Stomach (tissue), 9 donors: ENCODE measurements around the gene NUDT5. TPM values are rescaled to one million over a fixed set of nuclear protein-coding genes. Genes with fewer than 3 reads are reported as not detected.
A peak's percentile ranks its signal among the peaks of the same experiment; 100 is the strongest.
"Not testable (repeated sequence)": the region's sequence is repeated elsewhere in the genome, so short reads cannot be mapped to it uniquely, and the experiment has no call there.

Source experiments
- DNase-seq, 2 donors: peaks; one replicate each; pipeline versions ENCODE4 v3.0.0 to v3.0.0-alpha.2; 2013 to 2019
- H3K27ac ChIP-seq, 5 donors: fragments of 200-600 bp in 4 of 5; sonication (generic) in 4 of 5; one replicate each; pipeline ENCODE4 v1.5.1; 2013 to 2019; ENCODE audit warnings: mild to moderate bottlenecking in 1 of 5, moderate library complexity in 1 of 5
- H3K27me3 ChIP-seq, 3 donors: fragments of 200-600 bp; sonication (generic); one replicate each; pipeline ENCODE4 v1.5.1; 2017 to 2019; ENCODE audit warnings: mixed run types in 1 of 3
- H3K36me3 ChIP-seq, 4 donors: fragments of 200-600 bp; sonication (generic); 1 replicate in 3 of 4; 2 replicates in 1 of 4; pipeline ENCODE4 v1.5.1; 2016 to 2019
- H3K4me1 ChIP-seq, 4 donors: fragments of 200-600 bp; sonication (generic); one replicate each; pipeline ENCODE4 v1.5.1; 2016 to 2019
- H3K4me3 ChIP-seq, 4 donors: fragments of 200-600 bp; sonication (generic) in 3 of 4; one replicate each; pipeline ENCODE4 v1.5.1; 2016 to 2019; ENCODE audit warnings: mild to moderate bottlenecking in 1 of 4
- H3K9me3 ChIP-seq, 4 donors: fragments of 200-600 bp; sonication (generic); one replicate each; pipeline ENCODE4 v1.5.1; 2016 to 2019
- EP300 ChIP-seq: sonication (generic); formaldehyde crosslinking; IDR thresholded peaks from one replicate; pipeline ENCODE4 v1.6.1; 2017; ENCODE audit warnings: antibody characterized with exemption
- POLR2A ChIP-seq, 4 donors: fragments of 450-650 bp; IDR thresholded peaks; one replicate each; pipeline ENCODE4 v1.6.1; 2016; ENCODE audit warnings: antibody characterized with exemption in 4 of 4, control low read depth in 2 of 4, mild to moderate bottlenecking in 1 of 4, moderate library complexity in 1 of 4
- POLR2AphosphoS5 ChIP-seq, 3 donors: sonication (generic); formaldehyde crosslinking; IDR thresholded peaks; one replicate each; pipeline ENCODE4 v1.6.1; 2016; ENCODE audit warnings: antibody characterized with exemption in 3 of 3
- WGBS, 5 donors: extraction: QIAGEN DNeasy Blood & Tissue Kit in 3 of 5; methylation state at CpG; one replicate each; pipeline versions ENCODE4 v1.1.5 to v1.1.7; 2013 to 2018; 5-methylcytosine and 5-hydroxymethylcytosine counted together
- intact Hi-C: fragments of 100-400 bp; cut with DNase I; formaldehyde crosslinking; loops from one replicate; pipeline ENCODE4 v1.15.1; 2023; ENCODE audit warnings: low total_unique reads
- polyA plus RNA-seq, 3 donors: library from polyadenylated mRNA; stranded (reverse); fragments of 200-250 nt; gene quantifications; one replicate each; pipeline ENCODE4 v1.2.3, GENCODE V29; 2013
- total RNA-seq, 5 donors: library from RNA; depleted of rRNA; stranded (reverse); fragments of >200 nt; gene quantifications; one replicate each; pipeline versions ENCODE4 v1.1.0 to v1.2.3, GENCODE V29; 2014 to 2016
- TF ChIP-seq, protein P1 (sequence below), 7 experiments: fragments of 450-650 bp in 4 of 7; fragments of 200-600 bp in 3 of 7; sonication (generic) in 3 of 7; IDR thresholded peaks; one replicate each; pipeline ENCODE4 v1.5.1; 2016 to 2019; ENCODE audit warnings: antibody characterized with exemption in 7 of 7, control low read depth in 2 of 7, mild to moderate bottlenecking in 1 of 7
- donor health status: healthy with polysubstance abuse.
- donor health status: Bipolar disorder and iron deficiency.
- donor health status: healthy.

Gene NUDT5
- total and polyA plus RNA-seq, 8 donors, result 21.4 to 49.4 (median 38.7) TPM

- no peak overlapping the region for H3K4me3 ChIP-seq
- DNase-seq, result no peak
- peaks cover 0 to 35% (median 13%) of the 10 kb centered on the region in 4 donors for H3K4me1 ChIP-seq
- H3K36me3 ChIP-seq, result peaks cover 17 to 72% (median 68%) of the 10 kb centered on the region in 4 donors
- intact Hi-C loops, result no loop called here
- TF ChIP-seq, protein P1, sequence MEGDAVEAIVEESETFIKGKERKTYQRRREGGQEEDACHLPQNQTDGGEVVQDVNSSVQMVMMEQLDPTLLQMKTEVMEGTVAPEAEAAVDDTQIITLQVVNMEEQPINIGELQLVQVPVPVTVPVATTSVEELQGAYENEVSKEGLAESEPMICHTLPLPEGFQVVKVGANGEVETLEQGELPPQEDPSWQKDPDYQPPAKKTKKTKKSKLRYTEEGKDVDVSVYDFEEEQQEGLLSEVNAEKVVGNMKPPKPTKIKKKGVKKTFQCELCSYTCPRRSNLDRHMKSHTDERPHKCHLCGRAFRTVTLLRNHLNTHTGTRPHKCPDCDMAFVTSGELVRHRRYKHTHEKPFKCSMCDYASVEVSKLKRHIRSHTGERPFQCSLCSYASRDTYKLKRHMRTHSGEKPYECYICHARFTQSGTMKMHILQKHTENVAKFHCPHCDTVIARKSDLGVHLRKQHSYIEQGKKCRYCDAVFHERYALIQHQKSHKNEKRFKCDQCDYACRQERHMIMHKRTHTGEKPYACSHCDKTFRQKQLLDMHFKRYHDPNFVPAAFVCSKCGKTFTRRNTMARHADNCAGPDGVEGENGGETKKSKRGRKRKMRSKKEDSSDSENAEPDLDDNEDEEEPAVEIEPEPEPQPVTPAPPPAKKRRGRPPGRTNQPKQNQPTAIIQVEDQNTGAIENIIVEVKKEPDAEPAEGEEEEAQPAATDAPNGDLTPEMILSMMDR (IDR thresholded peaks at IDR 0.05), result no peak
- TF ChIP-seq POLR2A (IDR thresholded peaks at IDR 0.05), result no peak
- TF ChIP-seq POLR2AphosphoS5 (IDR thresholded peaks at IDR 0.05), result no peak
- no peak for TF ChIP-seq EP300
- no peaks in the 10 kb centered on the region for H3K27me3 ChIP-seq
- H3K27ac ChIP-seq, result no peak overlapping the region
- no peaks in the 10 kb centered on the region for H3K9me3 ChIP-seq
- 91 to 95% (median 94%) methylated on average over 8 of the region's 8 CpGs for WGBS, 5 donors
Measured at GRCh38 chr10:12238821-12239220, 43.1 kb upstream of the NUDT5 start.

GRCh38 chr10:12237265-12238220, 41.9 kb upstream of the NUDT5 start:
- Histone ChIP-seq H3K4me1 (peaks cover 0 to 35% (median 13%) of the 10 kb centered on the region in 4 donors), H3K4me3 (no peak overlapping the region), H3K36me3 (peaks cover 17 to 82% (median 72%) of the 10 kb centered on the region in 4 donors), H3K27me3 (no peaks in the 10 kb centered on the region), H3K9me3 (no peaks in the 10 kb centered on the region), H3K27ac (no peak overlapping the region)
- no peak for DNase-seq
- WGBS, 5 donors, result 90 to 97% (median 93%) methylated on average over 13 of the region's 13 CpGs
- TF ChIP-seq, protein P1 (IDR thresholded peaks at IDR 0.05), result no peak
- TF ChIP-seq POLR2AphosphoS5 (IDR thresholded peaks at IDR 0.05), result no peak
- TF ChIP-seq POLR2A (IDR thresholded peaks at IDR 0.05), result no peak
- no peak for TF ChIP-seq EP300
- intact Hi-C loops, result no loop called here

- H3K36me3 ChIP-seq, result peaks cover 22 to 97% (median 88%) of the 10 kb centered on the region in 4 donors
- TF ChIP-seq EP300 (no peak), POLR2AphosphoS5 (IDR thresholded peaks at IDR 0.05) (peak in 2 of 3 donors; percentile 9 to 53)
- WGBS, 5 donors, result 25 to 41% (median 28%) methylated on average over 4 of the region's 4 CpGs
Measured at GRCh38 chr10:12235796-12236195, 40.1 kb upstream of the NUDT5 start.

GRCh38 chr10:12235116-12235694, 39.5 kb upstream of the NUDT5 start:
- Histone ChIP-seq H3K27ac (peak overlapping the region in 2 of 5 donors; percentile 42 to 49), H3K9me3 (no peaks in the 10 kb centered on the region), H3K4me3 (no peak overlapping the region), H3K27me3 (no peaks in the 10 kb centered on the region), H3K36me3 (peaks cover 22 to 97% (median 92%) of the 10 kb centered on the region in 4 donors), H3K4me1 (peaks cover 0 to 20% (median 10%) of the 10 kb centered on the region in 4 donors)
- TF ChIP-seq EP300 (no peak), POLR2AphosphoS5 (IDR thresholded peaks at IDR 0.05) (no peak)
- TF ChIP-seq, protein P1 (IDR thresholded peaks at IDR 0.05), result no peak
- no peak for DNase-seq
- intact Hi-C loops, result no loop called here
- 32 to 62% (median 43%) methylated on average over 3 of the region's 3 CpGs for WGBS, 5 donors

More at GRCh38 chr10:12235796-12236195, 40.1 kb upstream of the NUDT5 start:
- Histone ChIP-seq H3K27me3 (no peaks in the 10 kb centered on the region), H3K4me1 (peaks cover 0 to 20% (median 13%) of the 10 kb centered on the region in 4 donors), H3K27ac (peak overlapping the region in 2 of 5 donors; percentile 42 to 49), H3K9me3 (no peaks in the 10 kb centered on the region), H3K4me3 (no peak overlapping the region)
- peak in 1 of 2 donors; percentile 52 for DNase-seq
- intact Hi-C loops, result no loop called here

GRCh38 chr10:12234687-12235086, 39.0 kb upstream of the NUDT5 start:
- Histone ChIP-seq H3K27ac (peak overlapping the region in 1 of 5 donors; percentile 42), H3K4me1 (peaks cover 0 to 20% (median 10%) of the 10 kb centered on the region in 4 donors), H3K36me3 (peaks cover 22 to 97% (median 93%) of the 10 kb centered on the region in 4 donors)
- intact Hi-C loops, H3K4me3 ChIP-seq, DNase-seq, H3K27me3 ChIP-seq, H3K9me3 ChIP-seq: not testable (repeated sequence)
- 91 to 96% (median 95%) methylated on average over 5 of the region's 5 CpGs for WGBS, 5 donors
